ENCODE results near the gene FCHSD2.
A peak's percentile ranks its signal among the peaks of the same experiment; 100 is the strongest.
"Not testable (repeated sequence)": the region's sequence is repeated elsewhere in the genome, so short reads cannot be mapped to it uniquely, and the experiment has no call there.

FCHSD2 gene

DNA sequence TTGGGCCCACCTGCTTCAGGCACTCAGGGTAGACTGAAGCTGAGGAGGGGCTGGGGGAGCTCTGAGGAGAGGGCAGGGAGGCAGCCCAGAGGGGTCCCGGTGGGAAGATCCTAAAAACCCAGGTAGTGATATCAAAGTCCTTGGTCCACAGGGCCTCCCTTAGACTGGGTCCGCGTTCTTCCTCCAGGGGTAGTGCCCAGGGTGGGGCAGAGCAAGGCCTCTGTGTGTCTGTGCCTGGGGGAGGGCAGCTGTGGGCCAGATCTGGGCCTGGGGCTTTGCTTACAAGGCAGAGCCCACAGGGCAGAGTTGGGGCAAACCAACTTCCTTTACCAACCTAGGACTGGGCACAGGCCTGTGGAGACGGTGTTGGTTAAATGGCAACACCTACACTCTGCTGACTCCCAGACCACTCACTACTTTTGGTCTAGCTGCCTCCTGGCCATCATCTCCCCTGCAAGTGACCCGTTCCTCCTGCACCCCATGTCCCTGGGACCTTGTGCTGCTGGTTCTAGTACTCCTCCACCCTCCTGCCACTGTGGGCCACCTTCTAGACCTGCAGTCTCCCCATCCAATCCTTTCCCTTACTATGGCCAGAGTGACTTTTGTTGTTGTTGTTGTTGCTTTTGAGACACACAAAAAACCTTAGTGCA lies 312.1 kb downstream of the FCHSD2 start:
- no peak for DNase-seq

DNA sequence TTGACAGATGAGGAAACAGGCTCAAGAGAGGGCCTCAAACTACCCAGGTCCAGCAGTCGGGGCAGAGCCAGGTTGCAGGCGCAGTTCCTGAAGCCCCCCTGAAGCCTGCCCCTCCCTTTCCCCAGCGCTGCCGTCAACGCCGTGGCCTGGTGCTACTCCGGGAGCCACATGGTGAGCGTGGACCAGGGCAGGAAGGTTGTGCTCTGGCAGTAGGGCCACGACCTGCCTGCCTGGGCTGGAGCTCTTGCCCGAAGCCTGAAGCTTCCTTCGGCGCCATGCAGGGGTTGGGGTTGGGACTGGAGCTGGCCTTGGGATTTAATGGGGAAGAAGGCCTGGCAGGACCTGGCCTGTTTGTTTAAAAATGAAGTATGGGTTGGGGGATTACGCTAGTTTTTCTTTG lies 312.9 kb downstream of the FCHSD2 start:
- DNase-seq = no peak

DNA sequence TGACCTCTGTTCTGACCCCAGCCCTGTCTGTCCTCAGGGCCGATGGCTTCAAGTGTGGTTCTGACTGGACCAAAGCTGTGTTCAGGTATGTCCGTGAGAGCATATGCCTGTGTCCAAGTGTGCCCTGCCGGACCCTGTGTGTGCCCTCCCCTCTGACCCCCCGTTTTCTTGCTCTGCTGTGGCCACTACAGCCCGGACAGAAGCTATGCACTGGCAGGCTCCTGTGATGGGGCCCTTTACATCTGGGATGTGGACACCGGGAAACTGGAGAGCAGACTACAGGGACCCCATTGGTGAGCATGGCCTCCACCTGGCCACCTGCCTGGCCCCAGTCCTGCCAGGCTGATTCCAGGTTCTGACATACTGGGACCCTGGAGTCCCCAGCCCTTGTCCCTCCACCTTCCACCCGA lies 313.4 kb downstream of the FCHSD2 start:
- no peak for DNase-seq

DNA sequence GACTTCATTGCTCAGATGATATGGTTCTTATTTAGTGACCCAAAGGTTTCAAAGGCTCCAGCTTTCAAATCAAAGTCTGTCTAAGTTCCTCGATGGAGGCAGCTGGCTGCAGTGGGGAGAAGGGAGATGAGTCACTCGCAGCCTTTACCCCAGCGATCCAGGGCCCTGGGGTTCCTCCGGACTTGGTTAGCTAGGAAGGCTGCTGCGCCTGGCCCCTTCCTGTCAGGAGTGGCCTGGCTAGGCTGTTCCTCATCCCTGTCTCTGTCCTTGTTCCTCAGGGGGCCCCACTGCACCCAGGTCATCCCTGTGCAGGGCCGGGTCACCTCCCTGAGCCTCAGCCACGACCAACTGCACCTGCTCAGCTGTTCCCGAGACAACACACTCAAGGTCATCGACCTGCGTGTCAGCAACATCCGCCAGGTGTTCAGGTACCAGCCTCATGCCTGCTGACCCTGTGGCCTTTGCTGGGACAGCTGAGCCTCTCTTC lies 314.0 kb downstream of the FCHSD2 start:
- DNase-seq = peak; percentile 21

DNA sequence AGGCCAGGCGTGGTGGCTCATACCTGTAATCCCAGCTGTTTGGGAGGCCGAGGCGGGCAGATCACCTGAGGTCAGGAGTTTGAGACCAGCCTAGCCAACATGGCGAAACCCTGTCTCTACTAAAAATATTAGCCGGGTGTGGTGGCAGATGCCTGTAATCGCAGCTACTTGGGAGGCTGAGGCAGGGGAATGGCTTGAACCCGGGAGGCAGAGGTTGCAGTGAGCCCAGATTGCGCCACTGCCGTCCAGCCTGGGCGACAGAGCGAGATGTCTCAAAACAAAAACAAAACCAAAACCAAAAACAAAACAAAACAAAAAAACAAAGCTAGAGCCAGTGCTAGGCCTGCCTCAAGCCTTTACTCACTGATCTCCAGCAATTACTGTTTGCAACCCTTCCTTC lies 314.5 kb downstream of the FCHSD2 start:
- DNase-seq = not testable (repeated sequence)

DNA sequence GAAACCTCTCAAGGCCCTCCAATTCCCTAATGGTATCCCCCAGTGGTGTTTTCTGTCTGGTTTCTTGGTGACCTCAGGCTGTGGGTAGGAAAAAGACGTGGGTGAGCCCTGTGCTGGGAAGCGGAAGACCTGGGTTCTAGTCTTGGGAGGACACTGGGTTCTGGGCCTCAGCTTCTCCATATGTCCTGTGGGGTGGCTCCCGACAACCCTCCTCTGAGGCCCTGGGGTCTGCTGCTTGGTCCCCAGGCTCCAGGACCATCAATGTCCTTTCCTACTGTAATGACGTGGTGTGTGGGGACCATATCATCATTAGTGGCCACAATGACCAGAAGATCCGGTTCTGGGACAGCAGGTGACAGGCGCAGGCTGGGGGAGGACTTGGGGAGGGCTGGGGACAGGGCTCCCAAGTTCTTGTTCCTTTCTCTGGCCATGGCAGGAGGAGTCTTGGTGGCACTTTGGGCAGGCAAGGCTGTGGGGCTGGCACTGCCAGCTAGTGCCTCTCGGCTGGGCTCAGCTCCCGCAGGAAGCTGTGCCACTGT lies 315.1 kb downstream of the FCHSD2 start:
- no peak for DNase-seq

DNA sequence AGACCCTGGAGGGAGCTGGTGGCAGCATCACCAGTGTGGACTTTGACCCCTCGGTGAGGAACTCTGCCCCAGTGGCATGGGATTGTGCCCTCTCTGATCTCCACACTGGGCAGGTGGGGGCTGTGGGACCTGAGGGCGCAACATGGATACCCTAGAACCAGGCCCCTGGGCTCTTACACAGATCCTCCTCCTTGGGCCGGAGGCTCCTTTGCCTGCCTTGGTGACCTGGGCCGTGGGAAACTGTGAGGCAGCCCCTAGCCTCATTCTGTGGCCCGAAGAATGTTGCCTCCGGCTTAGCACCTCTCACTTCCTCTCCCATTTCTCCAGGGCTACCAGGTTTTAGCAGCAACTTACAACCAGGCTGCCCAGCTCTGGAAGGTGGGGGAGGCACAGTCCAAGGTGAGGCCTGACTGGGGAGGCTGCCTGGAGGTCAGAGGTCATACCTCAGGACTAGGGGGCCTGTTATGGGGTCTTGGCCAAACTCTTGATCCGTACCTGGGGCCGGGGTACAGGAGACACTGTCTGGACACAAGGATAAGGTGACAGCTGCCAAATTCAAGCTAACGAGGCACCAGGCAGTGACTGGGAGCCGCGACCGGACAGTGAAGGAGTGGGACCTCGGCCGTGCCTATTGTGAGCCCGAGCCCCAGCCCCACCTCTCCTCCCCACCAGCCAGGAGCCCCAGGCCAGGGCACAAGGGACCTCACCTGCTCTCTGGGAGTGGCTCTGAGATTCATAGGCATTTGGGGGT lies 315.8 kb downstream of the FCHSD2 start:
- DNase-seq = no peak

DNA sequence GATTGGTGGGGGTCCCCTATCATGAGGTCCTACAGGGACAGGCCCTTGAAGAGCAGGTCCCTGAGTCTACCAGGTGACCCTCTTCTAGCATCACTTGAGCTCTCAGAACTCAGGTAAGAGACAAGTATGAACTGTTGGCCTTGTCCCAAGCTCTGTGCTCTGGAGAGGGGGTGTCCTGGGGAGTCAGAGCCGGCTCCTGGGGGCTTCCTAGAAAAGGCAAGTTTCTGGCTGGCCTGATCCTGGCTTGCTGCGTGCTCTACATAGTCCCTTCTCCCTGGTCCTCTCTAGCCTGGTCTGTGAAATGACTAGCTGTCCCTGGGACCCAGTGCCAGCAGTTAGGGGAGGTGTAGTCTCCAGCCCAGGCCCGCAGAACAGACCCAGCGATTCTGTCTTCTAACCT lies 316.5 kb downstream of the FCHSD2 start:
- no peak for DNase-seq

DNA sequence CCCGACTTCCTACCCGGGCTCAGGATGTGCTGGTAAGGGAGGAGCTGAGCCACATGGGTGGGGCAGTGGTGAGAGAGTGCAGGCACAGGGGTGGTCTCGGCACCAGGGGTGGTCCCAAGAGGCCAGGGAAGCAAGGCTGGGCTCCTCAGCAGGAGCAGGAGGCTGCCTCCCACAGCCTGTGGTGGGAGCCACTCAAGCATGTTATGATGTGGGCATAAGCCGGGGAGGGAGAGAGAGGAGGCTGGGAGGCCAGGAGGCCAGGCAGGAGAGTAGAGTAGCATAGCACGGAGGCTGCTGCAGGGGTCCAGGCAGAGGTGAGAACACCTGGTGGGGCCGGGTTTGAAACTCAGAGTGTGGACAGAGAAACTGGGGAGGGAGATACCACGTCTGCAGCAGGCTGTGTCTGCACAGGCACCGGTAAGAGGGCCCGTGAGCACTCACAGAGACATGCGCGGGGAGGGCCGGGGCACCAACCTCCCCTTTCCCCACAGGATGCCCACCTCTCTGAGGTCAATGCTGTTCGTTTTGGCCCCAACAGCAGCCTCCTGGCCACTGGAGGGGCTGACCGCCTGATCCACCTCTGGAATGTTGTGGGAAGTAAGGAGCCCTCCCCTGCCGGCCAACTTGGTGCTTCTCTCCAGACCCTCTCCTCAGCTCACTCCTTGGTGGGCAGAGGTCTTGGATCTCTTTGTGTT lies 317.2 kb downstream of the FCHSD2 start:
- DNase-seq = no peak

DNA sequence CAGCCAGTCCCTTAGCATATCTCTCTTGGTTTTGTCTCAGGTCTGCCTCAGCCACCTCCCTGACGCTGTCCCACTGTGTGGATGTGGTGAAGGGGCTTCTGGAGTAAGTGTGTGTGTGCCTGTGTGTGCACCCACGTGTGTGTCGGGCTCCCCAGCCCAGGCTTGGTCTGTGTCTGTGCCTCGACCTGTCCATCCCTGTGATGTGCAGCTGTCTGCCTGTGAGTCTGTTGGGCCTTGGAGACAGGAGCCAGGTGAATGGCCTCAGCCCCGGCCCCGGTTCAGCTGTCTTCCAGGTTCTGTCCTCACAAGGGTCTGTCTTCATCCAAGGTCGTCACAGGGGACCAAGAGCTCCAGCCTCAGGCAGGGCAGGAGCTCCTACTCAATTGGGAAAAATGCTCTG lies 318.1 kb downstream of the FCHSD2 start:
- DNase-seq = no peak

DNA sequence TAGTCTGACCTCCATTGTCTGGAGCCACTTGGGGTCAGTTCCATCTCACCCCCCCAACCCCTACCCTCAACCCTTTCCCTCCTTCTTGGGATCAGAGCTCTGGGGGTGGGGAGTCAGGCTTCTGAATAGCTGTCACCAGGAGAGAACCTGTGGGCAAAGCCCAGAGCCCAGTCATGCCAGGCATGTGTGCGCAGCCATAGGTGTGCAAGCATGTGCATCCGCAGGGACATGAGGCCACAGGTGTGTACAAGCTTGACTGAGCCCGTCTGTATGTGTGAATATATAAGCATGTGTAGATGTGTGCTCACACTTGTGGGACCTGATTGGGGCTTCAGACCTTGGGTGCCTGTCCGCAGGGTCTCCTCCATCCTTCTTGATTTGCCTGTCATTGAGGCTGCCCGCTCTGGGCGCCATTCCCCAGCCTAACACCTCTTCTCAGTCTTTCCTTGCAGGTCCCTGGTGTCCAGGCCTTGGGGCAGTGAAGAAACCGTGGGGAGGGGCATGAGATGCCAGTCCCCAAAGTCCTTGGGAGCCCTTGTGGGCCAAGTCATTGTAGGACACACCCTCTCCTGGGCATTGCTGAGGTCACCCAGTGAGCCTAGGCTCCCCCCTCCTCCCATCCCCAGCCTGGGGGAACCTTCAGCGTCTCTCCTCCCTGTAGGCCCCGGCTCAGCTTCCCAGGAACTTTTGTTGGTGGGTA lies 318.9 kb downstream of the FCHSD2 start:
- no peak for DNase-seq

DNA sequence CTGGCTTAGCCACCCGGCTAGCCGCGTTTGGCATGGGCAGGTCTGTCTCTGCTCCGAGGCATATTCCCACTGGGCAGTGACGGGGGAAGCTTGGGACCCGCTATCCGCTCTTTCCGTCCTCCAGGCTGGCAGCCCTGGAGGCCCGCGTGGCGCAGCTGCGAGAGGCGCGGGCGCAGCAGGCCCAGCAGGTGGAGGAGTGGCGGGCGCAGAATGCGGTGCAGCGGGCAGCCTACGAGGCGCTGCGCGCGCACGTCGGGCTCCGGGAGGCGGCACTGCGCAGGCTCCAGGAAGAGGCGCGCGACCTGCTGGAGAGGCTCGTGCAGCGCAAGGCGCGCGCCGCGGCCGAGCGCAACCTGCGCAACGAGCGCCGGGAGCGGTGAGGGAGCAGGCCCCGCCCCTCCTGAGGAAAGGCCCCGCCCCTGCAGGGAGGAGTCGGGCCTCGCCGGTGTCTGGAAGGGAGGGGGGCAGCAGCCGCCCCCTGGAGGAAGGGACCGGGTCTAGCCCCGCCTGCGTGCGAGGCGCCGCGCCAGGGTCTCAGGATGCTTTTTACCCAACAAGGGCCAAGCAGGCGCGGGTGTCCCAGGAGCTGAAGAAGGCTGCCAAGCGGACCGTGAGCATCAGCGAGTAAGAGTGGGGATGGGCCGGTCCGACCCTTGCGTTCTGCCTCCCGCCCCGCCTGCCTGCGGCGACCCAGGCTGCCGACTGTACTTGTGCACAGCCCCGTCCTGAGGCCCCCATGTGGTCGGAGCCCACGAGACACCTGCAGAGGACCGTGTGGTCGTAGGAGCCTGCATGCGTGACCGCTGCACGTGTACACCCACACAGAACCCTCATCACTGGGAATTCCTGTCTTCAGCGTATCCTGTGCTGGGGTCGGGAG lies 320.0 kb downstream of the FCHSD2 start:
- DNase-seq = no peak

DNA sequence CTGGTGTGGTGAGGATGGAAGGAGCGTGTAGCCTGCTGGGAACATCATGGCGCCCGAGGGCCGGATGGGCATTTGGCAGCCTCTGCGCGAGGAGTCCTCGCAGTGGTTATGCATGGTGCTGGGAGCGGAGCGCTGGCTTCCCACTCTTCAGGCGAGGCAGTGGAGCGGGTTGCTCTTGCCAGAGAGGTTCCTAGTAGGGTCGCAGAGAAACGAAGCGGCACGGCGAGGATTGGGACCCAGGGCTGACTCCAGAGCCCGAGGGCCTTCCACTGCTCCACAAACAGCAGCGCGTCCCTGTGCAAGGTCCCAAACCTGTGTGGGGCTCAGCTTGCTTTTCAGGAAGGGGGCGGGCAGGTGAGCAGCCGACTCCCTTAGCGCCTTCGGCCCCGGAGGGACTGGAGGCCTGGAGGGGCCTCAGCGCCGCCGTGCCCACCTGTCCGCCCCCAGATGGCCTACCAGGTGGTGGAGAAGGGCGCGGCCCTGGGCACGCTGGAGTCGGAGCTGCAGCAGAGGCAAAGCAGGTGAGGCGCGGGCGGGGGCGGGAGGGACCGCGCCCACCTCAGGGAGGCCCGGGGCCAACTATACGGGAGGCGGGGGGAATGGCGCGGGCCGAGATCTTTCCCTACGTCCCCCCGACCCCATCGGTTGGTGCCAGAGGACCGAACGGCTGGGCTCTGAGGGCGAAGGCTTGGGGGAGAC lies 320.7 kb downstream of the FCHSD2 start:
- no peak for DNase-seq

DNA sequence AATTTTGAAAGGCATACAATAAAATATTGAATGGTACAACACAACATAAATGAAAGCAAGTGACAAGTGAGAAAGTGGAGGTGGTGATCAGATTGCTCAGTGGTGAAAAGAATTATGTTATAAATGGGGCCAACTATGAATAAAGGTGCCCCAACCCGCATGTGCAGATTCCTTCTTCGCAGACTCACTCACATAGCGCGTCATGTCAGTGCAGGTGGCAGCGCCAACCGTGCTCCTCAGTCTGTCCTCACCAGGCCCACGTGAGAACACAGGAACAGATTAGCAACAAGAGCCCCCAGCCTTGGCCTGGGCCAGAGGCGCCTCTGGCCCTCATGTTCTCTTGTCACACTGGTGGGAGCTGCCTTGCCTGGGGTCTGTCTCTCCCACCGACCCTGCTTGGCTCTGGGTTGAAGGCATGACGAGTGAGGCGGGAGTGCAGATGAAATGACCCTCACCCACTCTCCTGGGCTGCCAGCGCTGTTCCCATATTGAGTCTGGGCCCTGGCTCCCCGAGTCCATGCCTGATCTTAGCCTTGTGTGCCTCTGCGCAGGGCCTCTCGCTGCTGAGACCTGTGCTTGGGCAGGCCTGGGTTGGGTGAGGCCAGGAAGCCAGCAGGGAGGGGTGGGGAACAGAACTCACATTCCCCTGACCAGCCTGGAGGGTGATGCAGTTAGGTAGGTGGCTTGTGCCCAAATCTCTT lies 321.5 kb downstream of the FCHSD2 start:
- no peak for DNase-seq

DNA sequence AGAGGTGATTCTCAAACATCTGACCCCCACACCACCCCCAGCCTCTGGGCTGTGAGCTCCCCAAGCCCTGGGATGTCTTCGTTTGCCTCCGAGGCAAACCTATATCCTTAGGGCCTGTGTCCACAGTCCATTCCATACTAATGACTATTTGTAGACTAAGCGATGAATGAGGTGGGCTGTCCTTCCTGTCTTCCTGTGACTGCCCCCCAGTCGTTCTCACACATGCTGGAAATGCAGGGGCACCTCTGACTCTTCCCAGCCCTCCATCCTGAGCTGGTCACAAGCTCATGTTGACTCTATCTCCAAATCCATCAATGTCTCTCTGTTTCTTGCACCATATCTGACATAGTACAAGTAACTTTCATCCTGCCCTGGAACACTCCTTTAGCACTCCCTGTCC lies 323.1 kb downstream of the FCHSD2 start:
- DNase-seq = no peak

DNA sequence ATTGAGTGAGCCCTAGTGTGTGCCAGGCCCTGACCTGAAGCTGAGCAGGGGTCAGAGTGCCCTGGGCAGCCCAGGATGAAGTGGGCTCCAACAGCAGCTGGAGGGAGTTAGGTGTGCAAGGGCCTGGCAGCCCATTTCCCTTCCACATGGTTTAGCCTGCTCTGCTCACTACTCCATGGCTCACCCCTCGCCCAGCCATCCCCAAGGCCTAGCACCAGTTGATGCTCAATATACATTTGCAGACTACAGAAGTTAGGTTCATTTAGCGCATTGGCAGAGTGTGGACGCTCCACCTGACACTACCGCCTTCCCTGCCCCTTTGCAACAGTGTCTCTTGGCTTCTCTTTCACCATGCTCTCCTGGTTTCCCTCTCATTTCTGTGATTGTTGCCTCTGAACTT lies 324.2 kb downstream of the FCHSD2 start:
- no peak for DNase-seq

DNA sequence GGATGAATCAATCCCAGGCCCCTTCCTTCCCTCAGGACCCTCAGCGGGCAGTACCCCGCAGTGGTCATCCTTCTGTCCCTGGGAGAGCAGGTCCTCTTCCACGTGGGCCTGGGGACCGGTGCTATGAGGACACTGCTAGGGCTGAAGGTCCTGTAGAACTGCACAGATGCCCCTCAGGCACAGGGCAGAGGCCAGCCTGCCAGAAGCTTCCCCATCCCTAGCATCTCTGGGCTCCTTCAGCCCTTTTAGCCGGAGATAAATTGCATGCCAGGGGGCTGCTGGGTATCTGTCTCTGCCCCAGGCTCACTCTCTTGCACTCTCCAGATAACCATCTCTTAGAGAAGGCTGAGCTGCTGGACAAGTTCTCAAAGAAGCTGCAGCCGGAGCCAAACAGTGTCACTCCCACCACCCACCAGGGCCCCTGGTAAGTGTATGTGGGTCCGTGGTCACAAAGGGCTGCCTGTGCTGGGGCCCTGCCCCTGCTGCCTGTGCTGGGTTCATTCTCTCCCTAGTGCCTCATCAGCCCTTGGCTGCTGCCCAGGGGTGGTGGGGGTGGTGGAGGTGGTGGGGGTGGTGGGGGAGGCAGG lies 325.6 kb downstream of the FCHSD2 start:
- no peak for DNase-seq

DNA sequence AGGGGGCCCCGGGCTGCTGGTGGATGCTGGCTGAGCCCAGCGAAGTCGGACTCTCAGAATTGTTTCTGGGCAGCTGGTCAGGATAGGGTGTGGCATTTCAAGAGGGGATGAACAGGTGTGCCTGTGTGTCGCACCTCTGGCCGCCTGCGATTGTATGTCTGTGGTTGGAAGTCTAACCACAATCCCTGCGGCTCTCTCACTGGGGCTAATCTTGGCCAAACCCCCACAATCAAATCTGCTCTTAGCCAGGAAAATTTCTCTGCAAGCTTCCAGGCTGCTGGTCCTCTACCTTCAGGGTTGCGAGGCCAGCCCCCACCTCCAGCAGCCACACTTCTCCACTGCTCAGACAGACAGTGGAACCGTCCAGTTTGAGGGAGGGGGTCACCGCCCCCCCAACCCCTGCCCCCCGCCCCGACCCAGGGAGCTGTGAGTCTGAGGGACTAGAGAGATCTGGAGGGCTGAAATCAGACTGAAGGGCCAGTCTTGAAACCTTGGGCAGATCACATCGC lies 327.0 kb downstream of the FCHSD2 start:
- peak; percentile 83 for DNase-seq

DNA sequence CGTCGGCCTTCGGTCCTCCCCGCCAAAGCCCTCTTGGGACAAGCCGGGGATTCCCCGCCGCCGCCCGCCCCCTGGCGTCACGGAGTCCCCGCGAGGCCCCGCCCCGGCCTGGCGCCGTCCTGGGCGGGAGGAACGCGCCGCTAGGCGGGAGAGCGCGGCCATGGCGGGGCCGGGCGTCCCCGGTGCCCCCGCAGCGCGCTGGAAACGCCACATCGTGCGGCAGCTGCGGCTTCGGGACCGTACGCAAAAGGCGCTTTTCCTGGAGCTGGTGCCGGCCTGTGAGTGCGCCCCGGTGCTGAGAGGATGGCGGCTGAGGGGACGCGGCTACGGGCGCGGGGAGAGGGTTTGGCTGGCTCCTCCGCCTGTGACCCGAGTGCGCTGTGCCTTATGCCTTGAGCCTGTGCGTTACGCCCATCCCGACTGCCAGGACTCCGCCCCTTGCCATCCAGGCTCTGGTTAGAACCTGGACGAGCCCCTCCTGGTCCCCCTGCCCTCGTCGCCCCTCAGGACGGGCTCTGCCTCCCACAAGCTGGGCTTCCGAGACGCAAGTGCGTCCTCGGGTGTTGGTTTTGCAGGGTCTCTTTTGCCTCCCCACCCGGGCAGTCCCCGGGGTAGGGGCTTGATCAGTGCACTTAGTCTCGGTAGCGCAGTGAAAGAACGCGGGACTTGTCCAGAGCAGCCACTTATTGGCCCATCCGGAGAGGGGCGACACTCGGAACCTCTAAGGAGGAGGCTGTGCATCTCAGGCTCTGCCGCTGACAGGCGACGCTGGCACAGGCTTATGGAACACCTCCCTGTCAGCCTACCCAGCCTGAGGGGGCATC lies 327.6 kb downstream of the FCHSD2 start, which contains the start of gene ATG16L2:
Gene ATG16L2, plus strand, starts transcription at position 126 of the 824 bp plus-strand sequence. Its CDS starts 35 bp downstream, at position 161.
- peak; percentile 87 for DNase-seq

Data from RPMI8226 (cell line).